ENCODE results near the gene GCGR. TPM values are rescaled to one million over a fixed set of nuclear protein-coding genes. Genes with fewer than 3 reads are reported as not detected.

GCGR gene
- total RNA-seq, 1 donor from 2014 or later: not detected

- peaks cover 25% of the 10 kb centered on the region for H3K36me3 Mint-ChIP-seq (ENCODE audit: unreplicated experiment)
- no peaks in the 10 kb centered on the region for H3K9me3 Mint-ChIP-seq (ENCODE audit: unreplicated experiment)
- no peak for TF ChIP-seq CTCF (IDR thresholded peaks at IDR 0.05)
- H3K4me3 Mint-ChIP-seq (ENCODE audit: unreplicated experiment): no peak overlapping the region
- no peaks in the 10 kb centered on the region for H3K27me3 Mint-ChIP-seq (ENCODE audit: unreplicated experiment)
- peak; percentile 82 for DNase-seq (ENCODE audit: extremely low spot score, unreplicated experiment)
- H3K4me1 Mint-ChIP-seq (ENCODE audit: unreplicated experiment): no peaks in the 10 kb centered on the region
- no peak overlapping the region for H3K27ac Mint-ChIP-seq (ENCODE audit: unreplicated experiment)
These were observed 39.0 kb downstream of the GCGR start for GRCh38 chr17:81842725-81843504.

- peak; percentile 82 for DNase-seq (ENCODE audit: extremely low spot score, unreplicated experiment)
- Mint-ChIP-seq H3K27ac (ENCODE audit: unreplicated experiment) (no peak overlapping the region), H3K27me3 (ENCODE audit: unreplicated experiment) (no peaks in the 10 kb centered on the region), H3K36me3 (ENCODE audit: unreplicated experiment) (peaks cover 27% of the 10 kb centered on the region), H3K4me3 (ENCODE audit: unreplicated experiment) (no peak overlapping the region), H3K4me1 (ENCODE audit: unreplicated experiment) (no peaks in the 10 kb centered on the region), H3K9me3 (ENCODE audit: unreplicated experiment) (no peaks in the 10 kb centered on the region)
- TF ChIP-seq CTCF (IDR thresholded peaks at IDR 0.05): no peak
These were observed 39.9 kb downstream of the GCGR start for GRCh38 chr17:81843713-81844326.

GRCh38 chr17:81844327-81844851 is 40.4 kb downstream of the GCGR start:
- peak; percentile 83 for DNase-seq (ENCODE audit: extremely low spot score, unreplicated experiment)
- Mint-ChIP-seq H3K27ac (ENCODE audit: unreplicated experiment) (peak overlapping the region; percentile 18), H3K36me3 (ENCODE audit: unreplicated experiment) (peaks cover 27% of the 10 kb centered on the region), H3K27me3 (ENCODE audit: unreplicated experiment) (no peaks in the 10 kb centered on the region), H3K4me1 (ENCODE audit: unreplicated experiment) (no peaks in the 10 kb centered on the region), H3K9me3 (ENCODE audit: unreplicated experiment) (no peaks in the 10 kb centered on the region), H3K4me3 (ENCODE audit: unreplicated experiment) (no peak overlapping the region)
- no peak for TF ChIP-seq CTCF (IDR thresholded peaks at IDR 0.05)

- no peak overlapping the region for H3K4me3 Mint-ChIP-seq (ENCODE audit: unreplicated experiment)
- H3K27ac Mint-ChIP-seq (ENCODE audit: unreplicated experiment): no peak overlapping the region
- peak; percentile 79 for DNase-seq (ENCODE audit: extremely low spot score, unreplicated experiment)
- no peaks in the 10 kb centered on the region for H3K4me1 Mint-ChIP-seq (ENCODE audit: unreplicated experiment)
- no peak for TF ChIP-seq CTCF (IDR thresholded peaks at IDR 0.05)
- no peaks in the 10 kb centered on the region for H3K27me3 Mint-ChIP-seq (ENCODE audit: unreplicated experiment)
- no peaks in the 10 kb centered on the region for H3K9me3 Mint-ChIP-seq (ENCODE audit: unreplicated experiment)
- H3K36me3 Mint-ChIP-seq (ENCODE audit: unreplicated experiment): peaks cover 27% of the 10 kb centered on the region
These were observed 40.9 kb downstream of the GCGR start for GRCh38 chr17:81844887-81845286.

GRCh38 chr17:81845361-81845760 is 41.4 kb downstream of the GCGR start:
- no peak for DNase-seq (ENCODE audit: extremely low spot score, unreplicated experiment)
- no peak for TF ChIP-seq CTCF (IDR thresholded peaks at IDR 0.05)
- no peaks in the 10 kb centered on the region for H3K9me3 Mint-ChIP-seq (ENCODE audit: unreplicated experiment)
- H3K27me3 Mint-ChIP-seq (ENCODE audit: unreplicated experiment): no peaks in the 10 kb centered on the region
- no peak overlapping the region for H3K4me3 Mint-ChIP-seq (ENCODE audit: unreplicated experiment)
- no peak overlapping the region for H3K27ac Mint-ChIP-seq (ENCODE audit: unreplicated experiment)
- H3K4me1 Mint-ChIP-seq (ENCODE audit: unreplicated experiment): no peaks in the 10 kb centered on the region
- H3K36me3 Mint-ChIP-seq (ENCODE audit: unreplicated experiment): peaks cover 27% of the 10 kb centered on the region
